ENCODE results near the gene ACTA1.
"Not testable (repeated sequence)": the region's sequence is repeated elsewhere in the genome, so short reads cannot be mapped to it uniquely, and the experiment has no call there.

The ACTA1 gene

GRCh38 chr1:229438021-229438420, 4.1 kb upstream of the ACTA1 start:
- DNase-seq: no peak

GRCh38 chr1:229437443-229437842, 3.5 kb upstream of the ACTA1 start:
- DNase-seq: no peak

GRCh38 chr1:229436201-229436600, 2.3 kb upstream of the ACTA1 start:
- DNase-seq: no peak

- DNase-seq: no peak
Measured at GRCh38 chr1:229434641-229435051, 752 bp upstream of the ACTA1 start.

- no peak for DNase-seq
Measured at GRCh38 chr1:229433364-229434004, 410 bp downstream of the ACTA1 start.

GRCh38 chr1:229432905-229433304, 989 bp downstream of the ACTA1 start:
- no peak for DNase-seq

- no peak for DNase-seq
Measured at GRCh38 chr1:229432116-229432461, 1.8 kb downstream of the ACTA1 start.

GRCh38 chr1:229431284-229432115, 2.4 kb downstream of the ACTA1 start:
- DNase-seq: no peak

- DNase-seq: no peak
Measured at GRCh38 chr1:229430761-229431283, 3.1 kb downstream of the ACTA1 start.

- no peak for DNase-seq
Measured at GRCh38 chr1:229428256-229428655, 5.6 kb downstream of the ACTA1 start.

- DNase-seq: no peak
Measured at GRCh38 chr1:229427572-229427971, 6.3 kb downstream of the ACTA1 start.

GRCh38 chr1:229425564-229426159, 8.2 kb downstream of the ACTA1 start:
- DNase-seq: no peak

GRCh38 chr1:229420765-229421164, 13.1 kb downstream of the ACTA1 start:
- DNase-seq: no peak

GRCh38 chr1:229420224-229420623, 13.7 kb downstream of the ACTA1 start:
- no peak for DNase-seq

GRCh38 chr1:229418586-229418985, 15.3 kb downstream of the ACTA1 start:
- not testable (repeated sequence) for DNase-seq

- DNase-seq: not testable (repeated sequence)
Measured at GRCh38 chr1:229412810-229413209, 21.1 kb downstream of the ACTA1 start.

GRCh38 chr1:229412056-229412455, 21.8 kb downstream of the ACTA1 start:
- no peak for DNase-seq

GRCh38 chr1:229411434-229412055, 22.3 kb downstream of the ACTA1 start:
- DNase-seq: no peak

GRCh38 chr1:229410692-229411433, 23.0 kb downstream of the ACTA1 start:
- DNase-seq: peak; percentile 99

- DNase-seq: no peak
Measured at GRCh38 chr1:229410370-229410691, 23.6 kb downstream of the ACTA1 start.

GRCh38 chr1:229409616-229410369, 24.1 kb downstream of the ACTA1 start:
- DNase-seq: no peak

- peak; percentile 47 for DNase-seq
Measured at GRCh38 chr1:229408458-229409037, 25.3 kb downstream of the ACTA1 start.

Measured in NCI-H2081 treated with DMSO at 0.1 percent for 48 hours (cell line).